ENCODE results near the gene ZCWPW1. TPM values are rescaled to one million over a fixed set of nuclear protein-coding genes. Genes with fewer than 3 reads are reported as not detected.
"Not testable (repeated sequence)": the region's sequence is repeated elsewhere in the genome, so short reads cannot be mapped to it uniquely, and the experiment has no call there.

The ZCWPW1 gene
- total and polyA plus RNA-seq, 7 donors, result 1.2 to 9.4 (median 5.4) TPM

- no peak for DNase-seq
- TF ChIP-seq POLR2AphosphoS5 (IDR thresholded peaks at IDR 0.05), result no peak
- TF ChIP-seq POLR2A (IDR thresholded peaks at IDR 0.05), result no peak
- no peak for TF ChIP-seq EP300 (IDR thresholded peaks at IDR 0.05)
- TF ChIP-seq CTCF (IDR thresholded peaks at IDR 0.05), result no peak
- H3K4me1 ChIP-seq, result no peaks in the 10 kb centered on the region
- no peak overlapping the region for H3K27ac ChIP-seq
- 74 to 87% methylated on average over 16 of the region's 16 CpGs for WGBS, 2 donors
- no peaks in the 10 kb centered on the region for H3K27me3 ChIP-seq
- H3K4me3 ChIP-seq, result no peak overlapping the region
- H3K9me3 ChIP-seq, result no peaks in the 10 kb centered on the region
- H3K36me3 ChIP-seq, result peaks cover 1 to 37% (median 9%) of the 10 kb centered on the region in 4 donors
- intact Hi-C loops (cut with DNase I), result no loop called here
Observed at GRCh38 chr7:100366411-100367250, 61.9 kb downstream of the ZCWPW1 start.

GRCh38 chr7:100365998-100366367 is 62.5 kb downstream of the ZCWPW1 start:
- intact Hi-C loops (cut with DNase I), result not testable (repeated sequence)

DNA sequence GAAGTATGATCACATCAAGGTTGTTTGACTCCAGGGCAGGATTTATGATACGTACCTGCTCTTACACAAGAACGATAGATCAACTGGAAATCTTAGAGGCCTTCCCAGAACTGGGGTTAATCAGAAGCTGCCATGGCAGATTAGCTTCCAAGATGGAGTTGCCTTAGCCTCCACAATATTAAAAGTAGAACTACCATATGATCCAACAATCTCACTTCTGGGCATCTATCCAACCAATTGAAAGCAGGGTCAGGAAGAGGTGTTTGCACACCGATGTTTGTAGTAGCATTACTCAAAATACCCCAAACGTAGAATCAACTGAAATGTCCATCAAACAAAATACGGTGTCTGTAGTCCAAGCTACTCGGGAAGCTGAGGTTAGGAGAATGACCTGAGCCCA is 64.0 kb downstream of the ZCWPW1 start:
- no peaks in the 10 kb centered on the region for H3K4me1 ChIP-seq
- DNase-seq, result no peak
- no peaks in the 10 kb centered on the region for H3K9me3 ChIP-seq
- TF ChIP-seq EP300 (IDR thresholded peaks at IDR 0.05) (no peak), POLR2A (IDR thresholded peaks at IDR 0.05) (no peak), POLR2AphosphoS5 (IDR thresholded peaks at IDR 0.05) (no peak), CTCF (IDR thresholded peaks at IDR 0.05) (no peak)
- no peak overlapping the region for H3K27ac ChIP-seq
- intact Hi-C loops (cut with DNase I), result no loop called here
- H3K36me3 ChIP-seq, result peaks cover 16 to 59% (median 21%) of the 10 kb centered on the region in 4 donors
- WGBS, 2 donors, result 91 to 93% methylated on average over 6 of the region's 6 CpGs
- no peak overlapping the region for H3K4me3 ChIP-seq
- no peaks in the 10 kb centered on the region for H3K27me3 ChIP-seq

More at GRCh38 chr7:100365998-100366367, 62.5 kb downstream of the ZCWPW1 start:
- H3K27ac ChIP-seq, H3K9me3 ChIP-seq, DNase-seq, H3K4me3 ChIP-seq, H3K27me3 ChIP-seq, H3K4me1 ChIP-seq: not testable (repeated sequence)
- WGBS, 2 donors, result 89 to 92% methylated on average over 7 of the region's 7 CpGs
- H3K36me3 ChIP-seq, result peaks cover 2 to 44% (median 12%) of the 10 kb centered on the region in 4 donors

DNA sequence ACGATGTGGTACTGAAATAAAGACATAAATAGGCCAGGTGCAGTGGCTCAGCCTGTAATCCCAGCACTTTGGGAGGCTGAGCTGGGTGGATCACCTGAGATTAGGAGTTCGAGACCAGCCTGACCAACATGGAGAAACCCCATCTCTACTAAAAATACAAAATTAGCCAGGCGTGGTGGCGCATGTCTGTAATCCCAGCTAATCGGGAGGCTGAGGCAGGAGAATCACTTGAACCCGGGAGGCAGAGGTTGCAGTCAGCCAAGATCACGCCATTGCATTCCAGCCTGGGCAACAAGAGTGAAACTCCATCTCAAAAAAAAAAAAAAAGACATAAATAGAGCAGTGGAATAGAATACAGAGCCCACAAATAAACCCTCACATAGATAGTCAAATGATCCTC is 64.7 kb downstream of the ZCWPW1 start:
- H3K27ac ChIP-seq; DNase-seq; H3K4me3 ChIP-seq; intact Hi-C loops (cut with DNase I); H3K27me3 ChIP-seq; H3K9me3 ChIP-seq; H3K4me1 ChIP-seq: not testable (repeated sequence)
- peaks cover 23 to 65% (median 28%) of the 10 kb centered on the region in 4 donors for H3K36me3 ChIP-seq
- 95 to 98% methylated on average over 7 of the region's 7 CpGs for WGBS, 2 donors

GRCh38 chr7:100363098-100363497 is 65.4 kb downstream of the ZCWPW1 start:
- no peak for DNase-seq
- Histone ChIP-seq H3K4me1 (no peaks in the 10 kb centered on the region), H3K27ac (no peak overlapping the region), H3K36me3 (peaks cover 29 to 68% (median 35%) of the 10 kb centered on the region in 4 donors), H3K4me3 (no peak overlapping the region), H3K9me3 (no peaks in the 10 kb centered on the region), H3K27me3 (no peaks in the 10 kb centered on the region)
- intact Hi-C loops (cut with DNase I), result no loop called here
- TF ChIP-seq CTCF (IDR thresholded peaks at IDR 0.05), result no peak
- no peak for TF ChIP-seq POLR2AphosphoS5 (IDR thresholded peaks at IDR 0.05)
